ENCODE results near the gene CACNB2.

Gene CACNB2

DNA sequence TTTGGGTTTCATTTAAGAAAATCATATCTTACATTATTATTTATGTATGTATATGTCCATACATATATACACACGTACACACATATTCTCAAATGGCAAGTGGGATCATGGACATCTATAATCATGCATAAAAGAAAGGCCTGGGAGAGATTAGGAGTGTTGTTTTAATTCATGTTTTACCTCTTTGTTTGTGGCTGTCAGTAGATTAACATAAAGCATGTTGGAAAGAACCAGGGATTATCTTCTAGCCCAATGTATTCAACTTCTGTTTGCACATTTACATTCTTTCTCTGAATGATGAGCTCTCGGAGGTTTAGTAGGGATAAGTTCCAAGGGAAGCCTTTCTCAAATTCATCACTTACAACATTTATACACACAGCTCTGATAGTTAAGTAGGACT, 319.8 kb downstream of the CACNB2 start:
- DNase-seq: no peak
- TF ChIP-seq GATA1 (IDR thresholded peaks at IDR 0.05; ENCODE audit: low read depth, low read length): no peak
- TF ChIP-seq POLR2A (IDR thresholded peaks at IDR 0.05; ENCODE audit: low read length): no peak

DNA sequence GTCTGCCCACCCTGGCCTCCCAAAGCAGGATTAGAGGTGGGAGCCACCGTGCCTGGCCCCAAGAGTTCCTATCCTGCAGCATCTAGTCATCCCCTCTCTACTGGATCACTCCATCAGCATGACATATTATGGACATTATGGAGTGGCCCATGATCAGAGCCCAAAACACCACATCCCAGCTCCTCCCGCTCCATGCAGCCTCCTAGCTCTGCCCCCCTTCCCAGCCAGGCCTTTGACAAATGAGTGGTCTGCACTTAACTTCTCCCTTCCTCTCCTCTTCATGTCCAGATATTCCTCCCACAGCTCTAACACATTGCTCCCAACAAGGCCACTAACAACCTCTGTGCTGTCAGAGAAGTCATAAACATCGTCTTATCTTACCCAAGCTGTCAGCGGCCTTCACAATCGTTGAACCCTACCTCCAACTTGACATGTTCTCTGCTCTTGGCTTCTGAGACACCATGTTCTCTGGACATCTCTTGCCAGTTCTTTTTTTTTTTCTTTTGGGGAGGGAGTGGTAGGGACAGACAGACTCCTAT, 323.5 kb downstream of the CACNB2 start:
- DNase-seq: no peak
- TF ChIP-seq POLR2A (IDR thresholded peaks at IDR 0.05; ENCODE audit: low read length): no peak
- TF ChIP-seq GATA1 (IDR thresholded peaks at IDR 0.05; ENCODE audit: low read depth, low read length): no peak

DNA sequence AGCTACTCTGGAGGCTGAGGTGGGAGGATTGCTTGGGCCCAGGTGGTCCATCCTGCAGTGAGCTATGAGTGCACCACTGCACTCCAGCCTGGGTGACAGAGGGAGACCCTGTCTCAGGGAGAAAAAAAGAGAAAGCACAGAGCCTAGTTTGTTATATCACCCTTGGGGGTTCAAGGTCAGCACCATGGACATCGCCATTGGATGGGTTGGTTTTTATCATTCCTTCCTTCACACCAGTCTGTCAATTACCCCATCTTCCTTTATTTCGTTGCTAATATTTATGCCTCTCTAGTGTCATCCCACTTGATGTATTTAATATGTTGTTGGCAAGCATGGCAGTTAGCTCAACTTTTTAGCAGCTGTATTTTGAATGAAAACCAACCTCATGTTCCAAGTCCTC, 328.9 kb downstream of the CACNB2 start:
- TF ChIP-seq GATA1 (IDR thresholded peaks at IDR 0.05; ENCODE audit: low read depth, low read length) (no peak), POLR2A (IDR thresholded peaks at IDR 0.05; ENCODE audit: low read length) (no peak)
- no peak for DNase-seq

DNA sequence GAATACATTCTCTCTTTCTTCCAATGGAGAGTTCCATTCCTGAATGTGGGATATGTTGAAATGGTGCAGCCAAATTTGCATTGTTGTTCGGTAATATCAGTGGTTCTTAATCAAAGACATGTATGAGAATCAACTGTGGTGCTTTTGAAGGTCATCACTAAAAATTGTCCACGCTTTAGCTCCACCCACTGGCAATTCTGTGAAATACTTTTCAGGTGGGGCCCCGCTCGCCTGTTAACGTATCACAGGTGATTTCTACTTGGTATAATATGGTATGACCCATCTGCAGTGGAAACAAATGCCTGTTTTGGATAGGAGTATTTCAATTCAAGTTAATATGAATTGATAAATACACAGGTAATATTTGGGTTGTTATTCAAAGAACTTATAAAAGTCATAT, 332.8 kb downstream of the CACNB2 start:
- DNase-seq: no peak
- no peak for TF ChIP-seq POLR2A (IDR thresholded peaks at IDR 0.05; ENCODE audit: low read length)
- no peak for TF ChIP-seq GATA1 (IDR thresholded peaks at IDR 0.05; ENCODE audit: low read depth, low read length)

DNA sequence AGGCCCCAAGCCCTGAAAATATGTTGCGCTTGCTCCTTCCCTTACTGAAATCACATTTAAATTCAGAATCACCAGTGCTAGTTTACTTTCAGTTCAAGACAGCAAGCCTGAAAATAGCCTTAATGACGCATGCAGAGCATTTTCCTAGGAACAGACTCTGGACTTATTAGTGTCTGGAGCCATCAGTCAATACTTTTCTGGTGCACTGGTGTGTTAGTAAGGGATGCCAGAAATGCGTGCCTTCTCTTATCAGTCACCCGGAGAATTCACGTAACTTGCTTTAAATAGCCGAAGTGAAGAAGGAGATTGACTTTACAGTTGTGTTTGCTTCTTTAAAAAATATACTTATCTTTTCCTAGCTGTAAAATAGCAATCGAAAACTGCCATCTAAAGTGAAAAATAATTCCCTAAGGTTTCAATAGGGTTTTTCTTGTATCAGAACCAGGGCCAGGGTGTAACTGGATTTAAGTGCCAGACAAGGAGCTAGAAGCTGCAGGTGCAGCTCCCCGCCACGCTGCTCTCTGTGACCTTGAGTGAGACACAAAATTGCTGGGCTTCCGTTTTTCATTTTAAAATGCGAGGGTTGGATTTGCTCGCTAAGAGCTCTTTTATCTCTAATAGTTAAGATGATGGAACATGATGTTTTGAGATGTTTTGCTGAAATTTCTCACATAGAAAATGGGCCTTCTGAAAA, 333.3 kb downstream of the CACNB2 start:
- TF ChIP-seq POLR2A (IDR thresholded peaks at IDR 0.05; ENCODE audit: low read length) (no peak), GATA1 (IDR thresholded peaks at IDR 0.05; ENCODE audit: low read depth, low read length) (no peak)
- DNase-seq: no peak

DNA sequence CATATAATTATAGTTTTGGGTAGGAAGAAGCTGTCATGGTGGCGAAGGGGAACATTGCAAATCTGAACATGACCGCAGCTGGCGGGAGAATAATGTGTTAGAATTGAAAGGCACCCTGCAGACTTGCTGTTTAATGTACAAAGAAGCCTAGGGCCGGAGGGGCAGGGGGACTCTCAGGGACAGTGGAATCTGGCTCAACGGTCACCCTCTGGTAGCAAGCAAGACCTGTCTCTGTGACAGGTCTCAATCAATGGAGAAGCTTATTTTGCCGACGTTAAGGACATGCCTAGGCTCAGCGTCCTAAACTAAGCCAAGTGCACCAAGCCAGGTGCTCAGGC, 333.9 kb downstream of the CACNB2 start:
- TF ChIP-seq GATA1 (IDR thresholded peaks at IDR 0.05; ENCODE audit: low read depth, low read length) (no peak), POLR2A (IDR thresholded peaks at IDR 0.05; ENCODE audit: low read length) (no peak)
- DNase-seq: no peak

DNA sequence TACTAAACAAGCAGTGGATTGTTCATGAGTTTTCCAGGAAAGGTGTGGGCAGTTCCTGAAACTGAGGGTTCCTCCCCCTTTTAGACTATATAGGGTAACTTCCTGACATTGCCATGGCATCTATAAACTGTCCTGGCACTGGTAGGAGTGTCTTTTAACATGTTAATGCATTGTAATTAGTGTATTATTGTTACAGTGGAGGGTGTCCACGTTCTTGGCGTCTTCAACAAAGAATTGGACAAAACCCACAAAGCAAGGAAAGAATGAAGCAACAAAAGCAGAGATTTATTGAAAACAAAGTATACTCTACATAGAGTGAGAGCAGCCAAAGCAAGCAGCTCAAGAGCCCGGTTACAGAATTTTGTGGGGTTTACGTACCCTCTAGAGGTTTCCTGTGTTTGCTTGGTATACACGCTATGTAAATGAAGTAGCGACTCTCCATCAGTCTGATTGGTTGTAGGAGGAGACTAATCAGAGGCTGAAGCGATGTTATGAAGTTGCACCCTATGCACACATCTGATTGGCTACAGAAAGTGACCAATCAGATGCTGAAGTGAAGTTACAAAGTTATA, 335.9 kb downstream of the CACNB2 start:
- DNase-seq: no peak
- no peak for TF ChIP-seq POLR2A (IDR thresholded peaks at IDR 0.05; ENCODE audit: low read length)
- no peak for TF ChIP-seq GATA1 (IDR thresholded peaks at IDR 0.05; ENCODE audit: low read depth, low read length)

DNA sequence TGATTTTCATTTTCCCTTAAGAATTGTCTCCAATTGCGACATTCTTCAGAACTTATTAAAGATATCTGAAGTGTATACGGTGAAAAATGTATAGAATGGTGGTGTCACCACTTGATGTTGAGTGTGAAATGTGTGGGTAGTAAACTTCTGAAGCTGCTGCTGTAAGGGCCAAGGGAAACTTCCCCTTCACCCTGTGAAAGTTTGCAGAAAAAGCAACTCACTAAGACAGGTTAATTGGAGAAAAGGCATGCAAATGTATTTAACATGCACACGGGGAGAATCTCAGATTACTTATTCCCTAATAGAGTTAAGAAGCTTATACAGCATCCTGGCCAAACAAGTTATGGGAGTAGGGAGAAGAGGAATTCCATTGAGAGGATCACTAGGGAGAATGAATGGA, 338.1 kb downstream of the CACNB2 start:
- no peak for TF ChIP-seq GATA1 (IDR thresholded peaks at IDR 0.05; ENCODE audit: low read depth, low read length)
- no peak for TF ChIP-seq POLR2A (IDR thresholded peaks at IDR 0.05; ENCODE audit: low read length)
- DNase-seq: no peak

DNA sequence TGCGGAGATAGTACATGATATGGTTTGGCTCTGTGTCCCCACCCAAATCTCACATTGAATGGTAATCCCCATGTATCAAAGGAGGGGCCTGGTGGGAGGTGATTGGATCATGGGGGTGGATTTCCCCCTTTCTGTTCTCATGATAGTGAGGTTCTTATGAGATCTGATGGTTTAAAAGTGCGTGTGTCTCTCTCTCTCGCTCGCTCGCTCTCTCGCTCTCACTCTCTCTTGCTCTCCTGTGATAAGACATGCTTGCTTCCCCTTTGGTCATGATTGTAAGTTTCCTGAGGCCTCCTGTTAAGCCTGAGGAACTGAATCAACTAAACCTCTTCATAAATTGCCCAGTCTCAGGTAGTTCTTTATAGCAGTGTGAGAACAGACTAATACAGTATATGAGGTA, 339.3 kb downstream of the CACNB2 start:
- no peak for TF ChIP-seq POLR2A (IDR thresholded peaks at IDR 0.05; ENCODE audit: low read length)
- TF ChIP-seq GATA1 (IDR thresholded peaks at IDR 0.05; ENCODE audit: low read depth, low read length): no peak
- no peak for DNase-seq

DNA sequence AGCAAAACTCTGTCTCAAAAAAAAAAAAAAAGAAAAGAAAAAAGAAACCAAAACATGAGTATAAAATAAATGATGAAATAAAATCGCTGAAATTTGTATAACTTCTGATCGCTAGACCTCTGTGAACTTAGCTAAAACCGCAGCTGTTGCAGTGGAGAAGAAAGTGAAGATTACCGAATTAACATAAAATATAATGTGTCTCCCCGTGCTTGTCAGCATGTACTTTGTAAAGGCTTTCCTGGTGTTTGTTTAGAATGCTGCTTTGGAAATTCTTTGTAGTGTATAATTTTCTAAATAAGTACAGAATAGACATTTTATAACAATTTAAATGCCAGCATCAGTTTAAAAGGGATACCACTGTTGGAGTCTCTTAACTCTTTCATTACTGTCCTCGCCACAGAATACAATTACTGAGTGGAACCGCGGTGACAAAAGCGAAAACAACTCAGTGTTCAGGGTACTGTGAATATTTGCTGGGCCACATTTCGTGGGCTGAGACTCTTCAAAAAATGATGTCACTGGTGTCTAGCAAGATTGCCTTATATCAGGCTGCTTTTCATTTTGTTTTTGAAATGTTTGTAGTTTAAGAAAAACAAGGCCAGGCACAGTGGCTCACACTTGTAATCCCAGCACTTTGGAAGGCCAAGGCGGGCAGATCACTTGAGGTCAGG, 343.4 kb downstream of the CACNB2 start:
- DNase-seq: no peak
- TF ChIP-seq GATA1 (IDR thresholded peaks at IDR 0.05; ENCODE audit: low read depth, low read length): no peak
- no peak for TF ChIP-seq POLR2A (IDR thresholded peaks at IDR 0.05; ENCODE audit: low read length)

DNA sequence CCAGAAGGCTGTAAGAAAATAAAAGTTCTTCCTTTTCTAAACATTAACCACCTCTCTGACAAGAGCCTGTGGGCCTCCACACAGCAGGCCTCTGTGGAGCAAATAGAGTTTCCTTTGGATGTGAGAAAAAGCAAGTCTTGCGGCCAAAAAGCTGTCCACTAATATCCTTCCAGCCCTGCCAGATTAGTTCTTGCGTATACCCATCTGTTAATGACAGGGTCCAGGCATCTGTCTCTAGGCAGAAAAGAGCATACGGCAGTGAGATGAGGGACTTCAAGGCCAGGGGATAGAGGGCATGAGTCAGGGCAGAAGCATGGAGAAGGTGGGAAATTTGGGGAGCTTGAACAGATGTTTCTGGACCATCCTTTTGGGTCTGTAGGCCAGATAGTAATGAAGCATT, 346.2 kb downstream of the CACNB2 start:
- DNase-seq: no peak
- TF ChIP-seq POLR2A (IDR thresholded peaks at IDR 0.05; ENCODE audit: low read length): no peak
- no peak for TF ChIP-seq GATA1 (IDR thresholded peaks at IDR 0.05; ENCODE audit: low read depth, low read length)

DNA sequence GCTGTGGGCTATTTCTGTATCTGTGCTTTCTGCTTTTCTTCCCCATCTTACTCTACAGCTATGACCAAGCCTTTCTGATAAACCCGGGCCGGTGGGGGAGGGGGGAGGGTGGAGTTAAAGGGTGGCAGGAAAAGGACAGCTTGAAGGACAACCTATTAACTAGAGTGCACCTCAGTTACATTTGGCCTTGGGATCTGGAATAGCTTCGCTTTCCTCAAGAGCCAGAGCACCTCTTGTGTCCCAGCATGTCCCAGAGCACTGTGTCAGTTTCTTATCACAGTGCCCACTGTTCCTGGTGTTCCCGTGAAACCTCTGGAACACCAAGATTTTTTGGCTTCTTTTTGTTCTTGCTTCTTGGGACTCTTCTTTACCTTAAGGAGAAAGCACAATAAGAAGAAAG, 350.5 kb downstream of the CACNB2 start:
- DNase-seq: no peak
- no peak for TF ChIP-seq POLR2A (IDR thresholded peaks at IDR 0.05; ENCODE audit: low read length)
- TF ChIP-seq GATA1 (IDR thresholded peaks at IDR 0.05; ENCODE audit: low read depth, low read length): no peak

DNA sequence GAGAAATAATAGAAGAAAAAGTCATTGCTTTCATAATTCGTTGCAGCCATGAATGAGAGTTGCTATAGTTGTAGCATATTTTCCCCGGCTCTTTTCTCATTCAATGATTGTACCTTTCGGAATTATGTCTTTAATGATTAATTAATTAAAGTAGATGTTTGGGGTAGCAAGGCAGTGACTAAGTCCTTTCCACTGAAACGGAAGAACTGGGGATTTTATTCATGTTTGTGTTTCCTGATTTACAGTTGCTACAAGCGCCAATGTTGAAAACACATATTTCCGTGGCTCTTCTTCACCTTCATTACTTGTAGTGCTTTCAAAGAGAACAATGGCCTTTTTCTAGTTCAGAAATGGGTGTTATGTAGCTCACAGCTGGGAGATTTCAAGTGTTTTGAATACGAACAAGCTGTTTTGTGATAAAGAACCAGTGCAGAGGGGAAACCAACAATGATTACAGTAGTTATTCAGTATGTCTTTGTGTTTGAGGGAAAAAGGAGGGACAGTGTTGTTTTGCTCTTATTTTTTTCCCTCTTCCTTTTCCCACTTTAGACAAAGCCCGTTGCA, 357.7 kb downstream of the CACNB2 start:
- TF ChIP-seq POLR2A (IDR thresholded peaks at IDR 0.05; ENCODE audit: low read length): no peak
- TF ChIP-seq GATA1 (IDR thresholded peaks at IDR 0.05; ENCODE audit: low read depth, low read length): no peak
- DNase-seq: no peak

DNA sequence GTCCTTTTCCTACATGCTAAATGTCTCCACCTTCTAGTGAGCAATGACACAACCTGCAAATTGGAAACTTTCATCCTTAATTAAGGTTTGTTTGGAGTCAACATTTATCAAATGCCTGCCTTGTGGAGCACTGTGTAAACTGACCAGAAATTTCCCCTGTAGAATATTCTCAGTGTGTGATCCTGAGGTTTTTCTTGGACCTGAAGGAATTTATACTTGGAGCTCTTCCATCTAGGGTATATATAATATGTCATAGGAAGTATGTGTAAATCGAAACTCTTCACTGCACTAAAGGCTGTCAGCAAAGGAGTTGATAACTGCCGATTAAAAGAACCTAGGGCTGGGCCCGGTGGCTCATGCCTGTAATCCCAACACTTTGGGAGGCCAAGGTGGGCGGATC, 358.8 kb downstream of the CACNB2 start:
- TF ChIP-seq POLR2A (IDR thresholded peaks at IDR 0.05; ENCODE audit: low read length): no peak
- no peak for TF ChIP-seq GATA1 (IDR thresholded peaks at IDR 0.05; ENCODE audit: low read depth, low read length)
- DNase-seq: no peak
